Activated CD8-positive, alpha-beta memory T cell treated with anti-CD3 and anti-CD28 coated beads, Interleukin-2, amount 50 U/mL, for 1 hour (primary cell): ENCODE measurements around the gene PLXNC1.
"Not testable (repeated sequence)": the region's sequence is repeated elsewhere in the genome, so short reads cannot be mapped to it uniquely, and the experiment has no call there.

ENCODE experiments used
- DNase-seq: peaks from one replicate; pipeline ENCODE4 v3.0.0-alpha.2; 2020; ENCODE audit errors: extremely low read depth

Gene PLXNC1

DNA sequence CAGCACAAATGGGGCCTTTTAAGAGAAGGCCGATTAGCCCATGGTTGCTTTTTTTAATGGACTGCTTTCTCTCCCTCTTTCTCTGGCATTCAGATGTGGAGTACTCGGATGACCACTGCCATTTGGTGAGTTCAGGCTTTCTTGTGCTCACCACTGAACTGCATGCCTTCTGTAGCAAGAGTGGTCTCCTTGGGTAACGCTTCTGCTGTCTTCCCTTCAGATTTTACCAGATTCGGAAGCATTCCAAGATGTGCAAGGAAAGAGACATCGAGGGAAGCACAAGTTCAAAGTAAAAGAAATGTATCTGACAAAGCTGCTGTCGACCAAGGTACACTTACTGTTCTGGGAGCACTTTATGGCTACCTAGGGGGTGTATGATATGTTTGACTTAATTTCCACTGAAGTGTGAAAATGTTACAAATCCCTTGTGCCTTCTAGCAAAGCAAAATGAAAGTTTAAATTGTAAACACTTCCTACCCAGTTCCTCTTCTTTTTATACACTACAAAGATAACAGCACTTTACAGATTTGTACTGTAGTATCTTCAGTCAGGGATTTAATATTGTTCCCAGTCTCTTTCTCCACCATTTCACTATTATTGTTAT lies 148.8 kb downstream of the PLXNC1 start:
- DNase-seq = no peak

DNA sequence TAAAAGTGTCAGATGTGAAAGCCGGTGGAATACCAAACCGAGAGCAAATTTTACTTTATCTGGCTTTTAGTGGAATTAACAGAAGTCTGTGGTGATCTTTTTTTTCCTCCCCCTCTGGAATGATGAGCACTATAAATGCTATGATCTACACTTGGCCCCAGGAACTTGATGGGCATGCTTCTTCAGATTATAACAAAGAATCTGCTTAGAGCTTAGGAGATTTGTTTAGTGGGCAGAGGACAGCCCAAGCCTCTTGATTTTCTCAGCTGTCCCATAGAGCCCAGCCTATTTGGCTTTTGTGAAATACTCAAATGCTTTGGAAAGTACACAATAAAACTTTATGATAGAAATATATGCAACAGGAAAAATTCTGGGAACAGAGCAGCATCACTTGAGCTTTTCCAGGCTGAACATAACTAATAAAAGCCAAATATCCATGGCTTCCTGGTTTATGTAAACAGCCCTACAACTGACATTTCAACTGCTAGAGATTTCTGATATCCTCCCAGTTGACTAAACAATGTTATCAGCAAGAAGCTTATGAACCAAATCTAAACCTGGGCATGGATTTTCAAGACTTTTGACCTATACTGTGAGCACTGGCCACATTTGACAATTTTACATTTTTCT lies 149.6 kb downstream of the PLXNC1 start:
- no peak for DNase-seq

DNA sequence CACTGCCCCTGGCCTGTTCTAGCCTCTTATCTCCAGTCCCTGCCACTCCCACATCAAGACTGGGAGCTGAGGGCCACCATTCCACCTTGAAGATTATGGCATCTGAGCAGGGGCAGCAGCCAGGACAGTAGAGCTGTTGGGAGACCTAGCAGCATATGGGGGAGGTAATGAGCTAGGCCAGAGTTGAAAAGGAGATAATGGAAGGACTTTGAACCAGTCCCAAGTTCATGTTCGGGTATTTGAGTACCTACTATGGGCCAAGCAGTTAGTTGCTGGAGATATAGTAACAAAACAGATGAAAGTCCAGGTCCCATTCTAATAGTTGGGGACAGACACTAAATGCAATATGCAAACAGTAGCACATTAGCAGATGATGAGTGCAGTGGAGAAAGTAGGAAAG lies 151.5 kb downstream of the PLXNC1 start:
- no peak for DNase-seq

- DNase-seq = no peak
Measured at GRCh38 chr12:94304012-94304411, 155.6 kb downstream of the PLXNC1 start.

DNA sequence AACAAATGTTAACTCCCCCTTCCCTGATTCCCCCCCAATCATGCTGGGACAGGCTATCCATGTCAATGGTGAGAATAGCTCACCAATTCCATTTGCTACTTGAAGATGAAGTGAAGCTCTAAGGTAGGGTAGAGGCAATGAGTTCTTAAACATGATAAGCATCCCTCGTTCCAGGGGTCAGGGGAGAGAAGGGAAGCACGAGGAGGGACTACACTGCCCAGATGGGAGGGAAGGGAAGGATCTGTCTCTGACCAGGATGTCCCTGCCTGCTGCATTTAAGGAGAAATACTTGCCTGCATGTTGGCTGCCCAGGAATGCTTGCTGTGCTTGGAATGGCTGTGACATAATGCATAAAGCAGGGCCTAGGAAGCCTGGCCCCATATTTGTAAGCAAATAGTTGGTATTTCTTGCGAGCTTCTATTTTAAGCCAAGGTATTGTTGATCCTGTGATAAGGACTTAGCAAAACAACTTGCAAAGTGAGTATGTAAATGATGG lies 156.2 kb downstream of the PLXNC1 start:
- no peak for DNase-seq

GRCh38 chr12:94305130-94305957 lies 157.0 kb downstream of the PLXNC1 start:
- DNase-seq = no peak

DNA sequence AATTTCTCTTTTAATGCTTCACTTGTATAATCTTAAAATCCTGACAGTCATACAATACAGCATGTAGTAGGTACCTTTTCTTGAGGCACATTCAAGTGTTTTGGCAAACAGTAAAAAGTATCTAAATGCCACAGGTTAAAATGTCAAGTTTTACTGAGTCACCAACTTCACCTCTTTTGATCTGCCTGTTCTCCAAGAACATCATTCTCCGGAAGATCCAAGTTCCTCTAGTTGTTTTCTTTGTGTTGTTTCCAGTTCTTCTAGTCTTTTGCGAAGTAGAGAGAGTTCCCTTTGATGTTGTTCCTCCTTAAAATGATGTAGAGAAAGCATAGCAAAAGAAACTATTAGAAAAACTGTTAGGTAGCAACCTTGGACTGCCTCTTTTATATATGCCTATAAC lies 160.2 kb downstream of the PLXNC1 start:
- no peak for DNase-seq

- DNase-seq = no peak
Measured at GRCh38 chr12:94309373-94309772, 161.0 kb downstream of the PLXNC1 start.

DNA sequence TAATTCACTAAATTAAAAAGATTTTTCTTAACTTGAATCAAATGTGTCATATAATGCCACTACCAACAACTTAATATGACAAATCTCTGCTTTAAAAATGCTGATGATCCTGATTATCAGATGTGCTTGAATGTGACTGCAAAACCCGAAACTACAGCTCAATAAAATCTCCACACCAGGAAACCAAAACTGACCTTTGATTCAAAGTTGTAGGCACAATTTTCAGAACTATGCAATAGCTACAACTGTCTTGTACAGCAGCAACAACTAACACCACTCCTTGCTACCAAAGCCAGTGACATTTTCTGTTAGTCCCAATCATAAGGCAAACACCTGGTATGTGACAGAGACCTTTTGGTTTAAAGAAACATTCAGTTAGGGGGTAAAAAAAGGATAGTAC lies 164.0 kb downstream of the PLXNC1 start:
- no peak for DNase-seq

- not testable (repeated sequence) for DNase-seq
Measured at GRCh38 chr12:94316600-94316999, 168.2 kb downstream of the PLXNC1 start.

DNA sequence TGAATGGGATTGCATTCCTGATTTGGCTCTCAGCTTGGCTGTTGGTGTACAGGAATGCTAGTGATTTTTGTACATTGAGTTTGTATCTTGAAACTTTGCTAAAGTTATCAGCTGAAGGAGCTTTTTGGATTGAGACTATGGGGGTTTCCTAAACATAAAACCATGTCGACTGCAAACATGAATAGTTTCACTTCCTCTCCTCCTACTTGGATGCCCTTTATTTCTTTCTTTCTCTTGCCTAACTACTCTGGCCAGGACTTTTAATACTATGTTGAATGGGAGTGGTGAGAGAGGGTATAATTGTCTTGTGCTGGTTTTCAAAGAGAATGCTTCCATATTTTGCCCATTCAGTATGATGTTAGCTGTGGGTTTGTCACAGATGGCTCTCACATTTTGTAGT lies 169.8 kb downstream of the PLXNC1 start:
- DNase-seq = no peak

- DNase-seq = no peak
Measured at GRCh38 chr12:94320109-94320508, 171.7 kb downstream of the PLXNC1 start.

- no peak for DNase-seq
Measured at GRCh38 chr12:94322346-94322745, 174.0 kb downstream of the PLXNC1 start.

GRCh38 chr12:94326234-94326633 lies 177.9 kb downstream of the PLXNC1 start:
- no peak for DNase-seq

DNA sequence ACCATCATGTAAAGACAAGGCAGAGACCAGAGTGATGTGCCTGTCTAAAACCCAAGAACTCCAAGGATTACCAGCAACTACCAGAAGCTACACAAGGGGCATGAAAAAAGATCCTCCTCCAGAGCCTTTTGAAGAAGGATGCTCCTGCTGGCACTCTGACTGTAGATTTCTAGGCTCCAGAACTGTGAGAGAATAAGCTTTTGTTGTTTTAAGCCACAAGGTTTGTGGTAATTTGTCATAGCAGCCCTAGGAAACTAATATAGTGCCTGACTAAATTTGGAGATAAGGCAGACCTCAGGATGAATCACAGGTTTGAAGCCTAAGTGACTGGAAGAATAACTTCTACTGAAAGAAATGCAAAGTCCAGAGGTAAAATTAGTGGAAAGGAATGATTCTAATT lies 178.3 kb downstream of the PLXNC1 start:
- no peak for DNase-seq

- no peak for DNase-seq
Measured at GRCh38 chr12:94327809-94328208, 179.4 kb downstream of the PLXNC1 start.

GRCh38 chr12:94329366-94329765 lies 181.0 kb downstream of the PLXNC1 start:
- DNase-seq = no peak

GRCh38 chr12:94333396-94333795 lies 185.0 kb downstream of the PLXNC1 start:
- DNase-seq = no peak

- DNase-seq = no peak
Measured at GRCh38 chr12:94336211-94336925, 188.0 kb downstream of the PLXNC1 start.

GRCh38 chr12:94338006-94338794 lies 189.8 kb downstream of the PLXNC1 start:
- DNase-seq = no peak

DNA sequence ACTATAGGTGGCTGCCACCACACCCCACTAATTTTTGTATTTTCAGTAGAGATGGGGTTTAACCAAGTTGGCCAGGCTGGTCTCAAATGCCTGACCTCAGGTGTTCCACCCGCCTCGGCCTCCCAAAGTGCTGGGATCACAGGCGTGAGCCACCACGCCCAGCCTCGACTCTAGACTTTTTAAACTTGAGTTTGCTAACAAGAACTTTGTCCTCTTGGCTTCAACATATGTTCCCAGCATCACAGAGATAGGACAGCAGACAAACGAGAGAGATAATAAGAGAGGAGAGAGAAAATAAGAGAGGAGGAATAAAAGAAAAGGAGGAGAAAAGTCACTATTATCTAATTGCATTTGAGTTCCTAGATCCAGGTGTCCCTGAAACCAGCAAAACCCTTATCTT lies 192.2 kb downstream of the PLXNC1 start:
- DNase-seq = no peak
